HG03354 (cell line): ENCODE measurements around the gene LIG3.
"Not testable (repeated sequence)": the region's sequence is repeated elsewhere in the genome, so short reads cannot be mapped to it uniquely, and the experiment has no call there.

Experiments
- ATAC-seq: cut with Tn5 transposase; IDR thresholded peaks from one replicate; pipeline ENCODE4 v1.9.1; 2021; ENCODE audit warnings: mild to moderate bottlenecking; ENCODE audit not compliant: unreplicated experiment, poor library complexity, severe bottlenecking

Gene LIG3

GRCh38 chr17:34980353-34980680 lies at the start of gene LIG3:
Gene LIG3 (plus strand): TSS chr17:34980512. CDS start chr17:34983006, 2,494 bp downstream.
- peak; percentile 85 for ATAC-seq

GRCh38 chr17:34950780-34951179 lies 29.5 kb upstream of the LIG3 start:
- not testable (repeated sequence) for ATAC-seq

- ATAC-seq = no peak
Observed at GRCh38 chr17:34958438-34958837, 21.9 kb upstream of the LIG3 start.

GRCh38 chr17:34961093-34961911 lies 19.0 kb upstream of the LIG3 start, which contains the start of the genes CCT6B and ZNF830:
Gene CCT6B (minus strand): TSS chr17:34961460. CDS start chr17:34961393, 67 bp downstream.
Gene ZNF830 (plus strand): TSS chr17:34961540. CDS start chr17:34961567, 27 bp downstream.
- peak; percentile 93 for ATAC-seq

- ATAC-seq = no peak
Observed at GRCh38 chr17:34974179-34974578, 6.1 kb upstream of the LIG3 start.

GRCh38 chr17:34974794-34975785 lies 5.2 kb upstream of the LIG3 start:
- ATAC-seq = no peak

GRCh38 chr17:34979153-34979552 lies 1.2 kb upstream of the LIG3 start:
- no peak for ATAC-seq

- ATAC-seq = no peak
Observed at GRCh38 chr17:34979650-34980352, 511 bp upstream of the LIG3 start.

- ATAC-seq = peak; percentile 85
Observed at GRCh38 chr17:34980681-34981537, 597 bp downstream of the LIG3 start.

- no peak for ATAC-seq
Observed at GRCh38 chr17:34981538-34982241, 1.4 kb downstream of the LIG3 start.

GRCh38 chr17:34987232-34987631 lies 6.9 kb downstream of the LIG3 start:
- no peak for ATAC-seq

GRCh38 chr17:34988644-34989043 lies 8.3 kb downstream of the LIG3 start:
- ATAC-seq = no peak

GRCh38 chr17:34989473-34989872 lies 9.2 kb downstream of the LIG3 start:
- no peak for ATAC-seq

- no peak for ATAC-seq
Observed at GRCh38 chr17:34990921-34991365, 10.6 kb downstream of the LIG3 start.

GRCh38 chr17:34991606-34992005 lies 11.3 kb downstream of the LIG3 start:
- ATAC-seq = no peak

GRCh38 chr17:34993031-34993430 lies 12.7 kb downstream of the LIG3 start:
- ATAC-seq = no peak

GRCh38 chr17:34996422-34997285 lies 16.3 kb downstream of the LIG3 start:
- no peak for ATAC-seq
